Neuronal stem cell (in vitro differentiated cells): Measurements from ENCODE around the gene FCHO1.
A peak's percentile ranks its signal among the peaks of the same experiment; 100 is the strongest.

Experiments
- DNase-seq: peaks from one replicate; pipeline ENCODE4 v3.0.0-alpha.2; 2013; ENCODE audit warnings: low spot score
- H2AFZ ChIP-seq: one replicate; pipeline ENCODE4 v1.6.1; 2013; ENCODE audit warnings: mild to moderate bottlenecking, low read length, inconsistent platforms
- H2AK5ac ChIP-seq: 2 replicates; pipeline ENCODE4 v1.6.1; 2013; ENCODE audit warnings: low read depth, mild to moderate bottlenecking, inconsistent platforms, low read length, moderate library complexity, mixed read lengths
- H2BK120ac ChIP-seq: 2 replicates; pipeline ENCODE4 v1.6.1; 2013; ENCODE audit warnings: low read depth, mild to moderate bottlenecking, inconsistent platforms, low read length, moderate library complexity, mixed read lengths
- H2BK12ac ChIP-seq: one replicate; pipeline ENCODE4 v1.6.1; 2013; ENCODE audit warnings: low read length, inconsistent platforms
- H2BK15ac ChIP-seq: 2 replicates; pipeline ENCODE4 v1.6.1; 2013; ENCODE audit warnings: mild to moderate bottlenecking, low read length, inconsistent platforms, mixed read lengths
- H2BK5ac ChIP-seq: one replicate; pipeline ENCODE4 v1.6.1; 2013; ENCODE audit warnings: inconsistent platforms, mild to moderate bottlenecking, low read length, moderate library complexity
- H3K14ac ChIP-seq: one replicate; pipeline ENCODE4 v1.6.1; 2013; ENCODE audit warnings: low read length, inconsistent platforms
- H3K18ac ChIP-seq: 2 replicates; pipeline ENCODE4 v1.6.1; 2013; ENCODE audit warnings: low read length, inconsistent platforms
- H3K23ac ChIP-seq: 2 replicates; pipeline ENCODE4 v1.6.1; 2013; ENCODE audit warnings: low read depth, mild to moderate bottlenecking, mixed read lengths, low read length, inconsistent platforms; ENCODE audit not compliant: poor library complexity
- H3K27ac ChIP-seq: replicated peaks from 3 replicates; pipeline ENCODE4 v1.5.1; 2013; ENCODE audit warnings: low read length, inconsistent platforms
- H3K27me3 ChIP-seq, 3 experiments: 2 replicates each; pipeline ENCODE4 v1.6.1; 2013; ENCODE audit warnings: low read length in 3 of 3, mild to moderate bottlenecking in 2 of 3, inconsistent platforms in 1 of 3, low read depth in 1 of 3, mixed read lengths in 1 of 3, moderate library complexity in 1 of 3; ENCODE audit not compliant: control insufficient read depth in 3 of 3, insufficient read depth in 3 of 3
- H3K36me3 ChIP-seq, 2 donors: replicated peaks in 1 of 2; 2 replicates each; pipeline ENCODE4 v1.6.1; 2013; ENCODE audit warnings: low read length in 2 of 2; ENCODE audit not compliant: control insufficient read depth in 2 of 2, insufficient read depth in 2 of 2
- H3K4ac ChIP-seq: 2 replicates; pipeline ENCODE4 v1.6.1; 2013; ENCODE audit warnings: inconsistent platforms, mild to moderate bottlenecking, low read length, moderate library complexity
- H3K4me1 ChIP-seq, 2 donors: 1 replicate in 1 of 2; 2 replicates in 1 of 2; pipeline ENCODE4 v1.6.1; 2013; ENCODE audit warnings: low read length in 2 of 2, low read depth in 1 of 2; ENCODE audit not compliant: control insufficient read depth in 2 of 2, insufficient read depth in 1 of 2
- H3K4me2 ChIP-seq: one replicate; pipeline ENCODE4 v1.6.1; 2013; ENCODE audit warnings: mild to moderate bottlenecking, low read length, inconsistent platforms; ENCODE audit not compliant: insufficient read depth, poor library complexity, severe bottlenecking
- H3K4me3 ChIP-seq, 2 donors: 2 replicates each; pipeline ENCODE4 v1.5.1; 2013; ENCODE audit warnings: low read length in 2 of 2, mild to moderate bottlenecking in 2 of 2, inconsistent platforms in 1 of 2, moderate library complexity in 1 of 2
- H3K79me1 ChIP-seq: one replicate; pipeline ENCODE4 v1.6.1; 2013; ENCODE audit warnings: low read depth, mild to moderate bottlenecking, inconsistent platforms, low read length, moderate library complexity
- H3K9ac ChIP-seq: one replicate; pipeline ENCODE4 v1.6.1; 2013; ENCODE audit warnings: mild to moderate bottlenecking, low read depth, low read length, inconsistent platforms; ENCODE audit not compliant: poor library complexity
- H3K9me3 ChIP-seq, 2 donors: replicated peaks in 1 of 2; 2 replicates each; pipeline versions ENCODE3 to v1.6.1; 2013; ENCODE audit warnings: low read length in 2 of 2, mild to moderate bottlenecking in 2 of 2, inconsistent platforms in 1 of 2, low read depth in 1 of 2, mixed read lengths in 1 of 2, moderate library complexity in 1 of 2; ENCODE audit not compliant: control insufficient read depth in 2 of 2, insufficient read depth in 1 of 2
- H4K8ac ChIP-seq: one replicate; pipeline ENCODE4 v1.6.1; 2013; ENCODE audit warnings: low read depth, mild to moderate bottlenecking, inconsistent platforms, low read length, moderate library complexity
- H4K91ac ChIP-seq: one replicate; pipeline ENCODE4 v1.6.1; 2013; ENCODE audit warnings: low read length, low read depth, mild to moderate bottlenecking, inconsistent platforms; ENCODE audit not compliant: poor library complexity
- WGBS, 2 donors: extraction: QIAGEN DNeasy Blood & Tissue Kit; methylation state at CpG; one replicate each; pipeline ENCODE4 v1.1.7; 2013; ENCODE audit warnings: missing lambda C conversion rate in 2 of 2, mixed read lengths in 1 of 2; ENCODE audit not compliant: insufficient read length in 2 of 2, insufficient replicate concordance in 1 of 2; ENCODE audit errors: extremely low coverage in 2 of 2; 5-methylcytosine and 5-hydroxymethylcytosine counted together

Gene FCHO1

DNA sequence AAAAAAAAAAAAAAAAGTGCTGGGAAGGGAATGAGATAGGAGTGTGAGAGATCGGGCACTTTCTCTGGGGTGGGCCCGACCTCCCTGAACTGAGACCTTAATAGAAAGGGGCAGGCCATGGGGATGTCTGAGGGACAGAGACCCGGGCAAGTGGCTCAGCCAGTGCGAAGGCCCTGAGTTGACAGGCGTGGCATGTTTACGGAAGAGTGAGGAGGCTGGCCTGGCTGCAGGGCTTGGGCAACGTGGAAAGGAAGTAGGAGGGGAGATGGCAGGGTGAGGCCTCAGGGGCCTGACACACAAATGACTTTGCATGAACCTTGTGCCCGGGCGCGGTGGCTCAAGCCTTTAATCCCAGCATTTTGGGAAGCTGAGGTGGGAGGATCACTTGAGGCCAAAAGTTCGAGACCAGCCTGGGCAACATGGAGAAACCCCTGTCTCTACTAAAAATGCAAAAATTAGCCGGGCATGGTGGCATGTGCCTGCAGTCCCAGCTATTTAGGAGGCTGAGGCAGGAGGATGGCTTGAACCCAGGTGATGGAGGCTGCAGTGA is 13.9 kb downstream of the FCHO1 start:
- Histone ChIP-seq H3K4me2 (no peak overlapping the region), H3K14ac (peak overlapping the region; percentile 38), H3K79me1 (peaks cover 3% of the 10 kb centered on the region), H3K36me3 (no peaks in the 10 kb centered on the region), H4K91ac (no peak overlapping the region), H3K27me3 (no peaks in the 10 kb centered on the region), H2AFZ (no peak overlapping the region), H3K18ac (no peak overlapping the region), H2AK5ac (peak overlapping the region; percentile 70), H3K23ac (no peak overlapping the region), H4K8ac (no peak overlapping the region), H3K4me3 (no peak overlapping the region), H3K9ac (no peak overlapping the region), H3K27ac (no peak overlapping the region), H2BK12ac (no peak overlapping the region), H3K4ac (no peak overlapping the region), H2BK120ac (no peak overlapping the region), H2BK15ac (no peak overlapping the region), H3K9me3 (no peaks in the 10 kb centered on the region), H3K4me1 (peaks cover 0 to 8% of the 10 kb centered on the region in 2 donors), H2BK5ac (no peak overlapping the region)
- DNase-seq = no peak
- WGBS, 2 donors = no CpG with 5 or more reads among the region's 12 CpGs

DNA sequence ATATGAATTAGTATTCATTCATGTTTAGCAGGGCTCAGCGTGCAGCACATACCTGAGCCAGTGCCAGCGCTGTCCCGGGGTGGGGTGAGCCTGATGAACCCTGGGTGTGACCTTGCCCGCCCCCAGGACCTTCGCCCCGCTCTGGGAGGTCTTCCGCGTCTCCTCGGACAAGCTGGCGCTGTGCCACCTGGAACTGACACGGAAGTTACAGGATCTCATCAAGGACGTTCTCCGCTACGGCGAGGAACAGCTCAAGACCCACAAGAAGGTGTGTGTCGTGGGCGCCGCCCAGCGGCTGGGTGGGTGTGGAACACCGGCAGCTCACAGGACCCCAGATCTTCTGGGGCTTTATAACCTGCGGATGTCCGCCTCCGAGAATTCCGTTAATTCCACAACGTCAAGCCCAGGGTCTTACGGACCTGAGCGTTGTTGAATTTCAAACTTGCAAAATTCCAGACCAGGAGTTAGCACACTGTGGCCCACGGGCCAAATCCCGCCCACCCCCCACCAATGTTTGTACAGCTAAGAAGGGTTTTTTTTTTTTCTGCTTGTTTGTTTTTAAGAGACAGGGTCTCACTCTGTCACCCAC is 15.4 kb downstream of the FCHO1 start:
- Histone ChIP-seq H3K14ac (no peak overlapping the region), H4K8ac (no peak overlapping the region), H2BK120ac (no peak overlapping the region), H3K4me3 (no peak overlapping the region), H3K79me1 (no peaks in the 10 kb centered on the region), H2BK15ac (no peak overlapping the region), H2BK5ac (no peak overlapping the region), H3K4ac (no peak overlapping the region), H3K27me3 (no peaks in the 10 kb centered on the region), H3K4me1 (peaks cover 0 to 8% of the 10 kb centered on the region in 2 donors), H2AK5ac (no peak overlapping the region), H3K9ac (no peak overlapping the region), H3K18ac (peak overlapping the region; percentile 24), H3K23ac (no peak overlapping the region), H3K36me3 (no peaks in the 10 kb centered on the region), H3K4me2 (peak overlapping the region; percentile 19), H4K91ac (no peak overlapping the region), H2AFZ (no peak overlapping the region), H3K27ac (no peak overlapping the region), H3K9me3 (no peaks in the 10 kb centered on the region), H2BK12ac (no peak overlapping the region)
- WGBS, 2 donors = no CpG with 5 or more reads among the region's 29 CpGs
- peak; percentile 70 for DNase-seq

DNA sequence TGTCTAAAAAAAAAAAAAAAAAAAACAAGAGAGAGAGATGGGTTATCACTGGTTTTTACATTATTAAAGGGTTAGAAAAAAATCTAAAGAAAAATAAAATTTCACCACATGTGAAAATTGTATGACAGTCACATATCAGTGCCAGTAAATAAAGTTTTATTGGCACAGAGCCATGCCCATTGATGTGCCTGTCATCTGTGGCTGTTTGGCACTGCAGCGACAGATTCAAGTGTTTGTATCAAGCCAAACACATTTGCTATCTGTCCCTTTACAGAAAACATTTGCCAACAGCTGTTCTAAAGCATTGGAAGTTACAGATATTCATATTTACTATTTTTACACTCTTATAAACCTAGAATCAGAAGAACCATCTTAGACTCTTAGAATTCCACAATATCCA is 16.3 kb downstream of the FCHO1 start:
- Histone ChIP-seq H3K9me3 (peaks cover 0 to 2% of the 10 kb centered on the region in 2 donors), H3K79me1 (no peaks in the 10 kb centered on the region), H3K27ac (no peak overlapping the region), H3K23ac (no peak overlapping the region), H3K4me3 (no peak overlapping the region), H3K4me2 (no peak overlapping the region), H2BK5ac (no peak overlapping the region), H3K36me3 (peaks cover 0 to 3% of the 10 kb centered on the region in 2 donors), H3K18ac (no peak overlapping the region), H3K14ac (no peak overlapping the region), H4K8ac (no peak overlapping the region), H3K4me1 (peaks cover 0 to 3% of the 10 kb centered on the region in 2 donors), H3K4ac (no peak overlapping the region), H3K9ac (no peak overlapping the region), H2BK120ac (no peak overlapping the region), H2BK15ac (no peak overlapping the region), H2AK5ac (no peak overlapping the region), H4K91ac (no peak overlapping the region), H2AFZ (no peak overlapping the region), H3K27me3 (no peaks in the 10 kb centered on the region), H2BK12ac (no peak overlapping the region)
- no peak for DNase-seq
- WGBS, 2 donors = no CpG with 5 or more reads among the region's 1 CpG

DNA sequence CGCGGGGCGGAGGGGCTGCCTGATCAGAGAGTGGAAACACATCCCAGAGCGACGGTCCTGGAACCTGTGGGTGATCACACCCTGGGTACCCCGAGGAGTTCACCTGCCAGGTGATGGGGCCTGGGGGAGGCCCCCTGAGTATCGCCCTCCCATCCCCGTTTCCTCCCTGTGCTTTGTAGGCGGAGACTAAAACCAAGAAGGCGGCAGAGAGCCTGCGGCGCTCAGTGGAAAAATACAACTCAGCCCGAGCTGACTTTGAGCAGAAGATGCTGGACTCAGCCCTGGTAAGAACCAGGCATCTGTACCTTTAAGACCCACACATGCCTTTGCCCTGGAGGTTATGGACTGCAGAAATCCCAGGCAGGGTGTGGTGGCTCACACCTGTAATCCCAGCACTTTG is 19.3 kb downstream of the FCHO1 start:
- H2BK5ac ChIP-seq = peak overlapping the region; percentile 53
- no peak overlapping the region for H3K27ac ChIP-seq
- H4K91ac ChIP-seq = no peak overlapping the region
- peaks cover 0 to 2% of the 10 kb centered on the region in 2 donors for H3K9me3 ChIP-seq
- no peaks in the 10 kb centered on the region for H3K79me1 ChIP-seq
- no peak overlapping the region for H2BK120ac ChIP-seq
- no peak overlapping the region for H2BK15ac ChIP-seq
- H2AK5ac ChIP-seq = no peak overlapping the region
- no peak overlapping the region for H3K4me2 ChIP-seq
- H3K9ac ChIP-seq = no peak overlapping the region
- H3K36me3 ChIP-seq = peaks cover 0 to 3% of the 10 kb centered on the region in 2 donors
- H3K4me1 ChIP-seq = no peaks in the 10 kb centered on the region
- peak overlapping the region; percentile 43 for H3K23ac ChIP-seq
- no peak overlapping the region for H3K4ac ChIP-seq
- H3K14ac ChIP-seq = no peak overlapping the region
- no peak overlapping the region for H2BK12ac ChIP-seq
- H3K18ac ChIP-seq = no peak overlapping the region
- no peak overlapping the region for H4K8ac ChIP-seq
- no peak for DNase-seq
- H3K27me3 ChIP-seq = no peaks in the 10 kb centered on the region
- H2AFZ ChIP-seq = no peak overlapping the region
- WGBS, 2 donors = no CpG with 5 or more reads among the region's 13 CpGs
- H3K4me3 ChIP-seq = no peak overlapping the region
